Stomach (tissue), 9 donors: ENCODE results near the gene ENOX1. TPM values are rescaled to one million over a fixed set of nuclear protein-coding genes. Genes with fewer than 3 reads are reported as not detected.

Experiments
- DNase-seq, 2 donors: peaks; one replicate each; pipeline versions ENCODE4 v3.0.0 to v3.0.0-alpha.2; 2013 to 2019
- H3K27ac ChIP-seq, 5 donors: fragments of 200-600 bp in 4 of 5; sonication (generic) in 4 of 5; one replicate each; pipeline ENCODE4 v1.5.1; 2013 to 2019; ENCODE audit warnings: mild to moderate bottlenecking in 1 of 5, moderate library complexity in 1 of 5
- H3K27me3 ChIP-seq, 3 donors: fragments of 200-600 bp; sonication (generic); one replicate each; pipeline ENCODE4 v1.5.1; 2017 to 2019; ENCODE audit warnings: mixed run types in 1 of 3
- H3K36me3 ChIP-seq, 4 donors: fragments of 200-600 bp; sonication (generic); 1 replicate in 3 of 4; 2 replicates in 1 of 4; pipeline ENCODE4 v1.5.1; 2016 to 2019
- H3K4me1 ChIP-seq, 4 donors: fragments of 200-600 bp; sonication (generic); one replicate each; pipeline ENCODE4 v1.5.1; 2016 to 2019
- H3K4me3 ChIP-seq, 4 donors: fragments of 200-600 bp; sonication (generic) in 3 of 4; one replicate each; pipeline ENCODE4 v1.5.1; 2016 to 2019; ENCODE audit warnings: mild to moderate bottlenecking in 1 of 4
- H3K9me3 ChIP-seq, 4 donors: fragments of 200-600 bp; sonication (generic); one replicate each; pipeline ENCODE4 v1.5.1; 2016 to 2019
- EP300 ChIP-seq: sonication (generic); formaldehyde crosslinking; IDR thresholded peaks from one replicate; pipeline ENCODE4 v1.6.1; 2017; ENCODE audit warnings: antibody characterized with exemption
- POLR2A ChIP-seq, 4 donors: fragments of 450-650 bp; IDR thresholded peaks; one replicate each; pipeline ENCODE4 v1.6.1; 2016; ENCODE audit warnings: antibody characterized with exemption in 4 of 4, control low read depth in 2 of 4, mild to moderate bottlenecking in 1 of 4, moderate library complexity in 1 of 4
- POLR2AphosphoS5 ChIP-seq, 3 donors: sonication (generic); formaldehyde crosslinking; IDR thresholded peaks; one replicate each; pipeline ENCODE4 v1.6.1; 2016; ENCODE audit warnings: antibody characterized with exemption in 3 of 3
- WGBS, 5 donors: extraction: QIAGEN DNeasy Blood & Tissue Kit in 3 of 5; methylation state at CpG; one replicate each; pipeline versions ENCODE4 v1.1.5 to v1.1.7; 2013 to 2018; 5-methylcytosine and 5-hydroxymethylcytosine counted together
- intact Hi-C: fragments of 100-400 bp; cut with DNase I; formaldehyde crosslinking; loops from one replicate; pipeline ENCODE4 v1.15.1; 2023; ENCODE audit warnings: low total_unique reads
- polyA plus RNA-seq, 3 donors: library from polyadenylated mRNA; stranded (reverse); fragments of 200-250 nt; gene quantifications; one replicate each; pipeline ENCODE4 v1.2.3, GENCODE V29; 2013
- total RNA-seq, 5 donors: library from RNA; depleted of rRNA; stranded (reverse); fragments of >200 nt; gene quantifications; one replicate each; pipeline versions ENCODE4 v1.1.0 to v1.2.3, GENCODE V29; 2014 to 2016
- TF ChIP-seq, protein P1 (sequence below), 7 experiments: fragments of 450-650 bp in 4 of 7; fragments of 200-600 bp in 3 of 7; sonication (generic) in 3 of 7; IDR thresholded peaks; one replicate each; pipeline ENCODE4 v1.5.1; 2016 to 2019; ENCODE audit warnings: antibody characterized with exemption in 7 of 7, control low read depth in 2 of 7, mild to moderate bottlenecking in 1 of 7
- donor health status: healthy with polysubstance abuse.
- donor health status: Bipolar disorder and iron deficiency.
- donor health status: healthy.

ENOX1 gene
- total and polyA plus RNA-seq, 8 donors = 0.46 to 6.2 (median 1.4) TPM; not detected in 1

DNA sequence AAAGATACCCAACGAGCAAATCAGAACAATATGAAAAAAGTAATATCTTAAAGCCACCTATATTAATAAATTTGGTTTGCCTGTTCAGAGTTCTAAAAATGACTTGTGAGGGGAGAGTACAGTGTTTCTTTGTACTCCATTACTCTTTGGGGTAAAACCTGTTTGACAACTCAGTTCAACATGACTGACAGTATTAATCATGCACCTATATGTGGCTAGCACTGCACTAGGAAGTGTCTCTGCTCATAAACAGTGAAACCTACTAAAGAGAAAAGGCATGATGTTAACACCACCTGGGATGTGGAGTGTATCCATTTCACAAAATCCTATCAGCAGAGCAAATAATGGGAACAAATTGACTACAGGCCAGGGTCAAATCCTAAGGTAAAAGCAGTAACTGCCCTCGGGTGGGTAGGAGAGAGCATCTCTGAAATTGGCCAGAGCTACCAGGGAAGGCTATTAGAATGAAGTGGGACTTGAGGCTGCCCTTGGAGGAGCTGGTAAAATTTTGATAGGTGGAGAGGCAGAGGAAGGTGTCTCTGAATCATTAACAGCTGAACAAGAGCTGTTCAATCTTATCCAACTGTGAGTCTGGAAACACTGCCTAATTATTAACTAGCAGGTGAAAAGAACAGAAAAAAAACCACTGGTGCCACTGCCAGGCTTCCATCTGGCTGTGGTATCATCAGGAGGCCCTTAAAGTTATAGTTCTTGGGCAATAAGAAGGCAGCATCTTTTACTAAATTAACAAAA, 398.3 kb downstream of the ENOX1 start:
- Histone ChIP-seq H3K27ac (peak overlapping the region; percentile 65 to 86 (median 79)), H3K4me1 (peaks cover 8 to 43% (median 32%) of the 10 kb centered on the region in 4 donors), H3K27me3 (no peaks in the 10 kb centered on the region), H3K4me3 (no peak overlapping the region), H3K9me3 (no peaks in the 10 kb centered on the region), H3K36me3 (no peaks in the 10 kb centered on the region)
- 8 to 22% (median 18%) methylated on average over 2 of the region's 2 CpGs for WGBS, 5 donors
- intact Hi-C loops = no loop called here
- peak; percentile 47 to 79 for DNase-seq
- TF ChIP-seq, protein P1, sequence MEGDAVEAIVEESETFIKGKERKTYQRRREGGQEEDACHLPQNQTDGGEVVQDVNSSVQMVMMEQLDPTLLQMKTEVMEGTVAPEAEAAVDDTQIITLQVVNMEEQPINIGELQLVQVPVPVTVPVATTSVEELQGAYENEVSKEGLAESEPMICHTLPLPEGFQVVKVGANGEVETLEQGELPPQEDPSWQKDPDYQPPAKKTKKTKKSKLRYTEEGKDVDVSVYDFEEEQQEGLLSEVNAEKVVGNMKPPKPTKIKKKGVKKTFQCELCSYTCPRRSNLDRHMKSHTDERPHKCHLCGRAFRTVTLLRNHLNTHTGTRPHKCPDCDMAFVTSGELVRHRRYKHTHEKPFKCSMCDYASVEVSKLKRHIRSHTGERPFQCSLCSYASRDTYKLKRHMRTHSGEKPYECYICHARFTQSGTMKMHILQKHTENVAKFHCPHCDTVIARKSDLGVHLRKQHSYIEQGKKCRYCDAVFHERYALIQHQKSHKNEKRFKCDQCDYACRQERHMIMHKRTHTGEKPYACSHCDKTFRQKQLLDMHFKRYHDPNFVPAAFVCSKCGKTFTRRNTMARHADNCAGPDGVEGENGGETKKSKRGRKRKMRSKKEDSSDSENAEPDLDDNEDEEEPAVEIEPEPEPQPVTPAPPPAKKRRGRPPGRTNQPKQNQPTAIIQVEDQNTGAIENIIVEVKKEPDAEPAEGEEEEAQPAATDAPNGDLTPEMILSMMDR (IDR thresholded peaks at IDR 0.05) = no peak
- peak in 1 of 3 donors; percentile 27 for TF ChIP-seq POLR2AphosphoS5 (IDR thresholded peaks at IDR 0.05)
- no peak for TF ChIP-seq POLR2A (IDR thresholded peaks at IDR 0.05)

DNA sequence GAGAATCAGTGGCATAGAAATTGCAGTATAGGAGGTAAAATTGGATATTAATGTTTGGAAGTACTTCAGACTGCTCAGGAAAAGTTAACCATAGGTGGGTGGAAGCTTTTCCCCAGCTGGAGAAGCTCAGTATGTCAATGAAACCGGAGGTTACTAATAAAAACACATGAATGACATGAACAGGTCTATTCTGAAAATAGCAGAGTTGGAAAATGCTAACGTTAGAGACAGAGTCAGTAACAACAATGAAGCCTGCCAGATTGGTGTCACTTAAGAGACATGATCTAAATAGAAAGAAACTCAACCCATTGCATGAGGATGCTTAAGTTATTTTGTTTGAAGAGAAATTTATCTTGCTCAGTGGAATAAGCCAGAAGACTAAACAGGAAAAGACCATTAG, 398.9 kb downstream of the ENOX1 start:
- H3K27ac ChIP-seq = peak overlapping the region in 4 of 5 donors; percentile 65 to 86 (median 76)
- H3K4me3 ChIP-seq = no peak overlapping the region
- no peaks in the 10 kb centered on the region for H3K27me3 ChIP-seq
- TF ChIP-seq POLR2A (IDR thresholded peaks at IDR 0.05) (no peak), POLR2AphosphoS5 (IDR thresholded peaks at IDR 0.05) (no peak), EP300 (no peak)
- TF ChIP-seq, protein P1 (IDR thresholded peaks at IDR 0.05) = no peak
- intact Hi-C loops = no loop called here
- H3K36me3 ChIP-seq = no peaks in the 10 kb centered on the region
- WGBS, 5 donors = 21 to 41% (median 27%) methylated on average over 2 of the region's 2 CpGs
- no peak for DNase-seq
- peaks cover 8 to 43% (median 32%) of the 10 kb centered on the region in 4 donors for H3K4me1 ChIP-seq
- H3K9me3 ChIP-seq = no peaks in the 10 kb centered on the region

DNA sequence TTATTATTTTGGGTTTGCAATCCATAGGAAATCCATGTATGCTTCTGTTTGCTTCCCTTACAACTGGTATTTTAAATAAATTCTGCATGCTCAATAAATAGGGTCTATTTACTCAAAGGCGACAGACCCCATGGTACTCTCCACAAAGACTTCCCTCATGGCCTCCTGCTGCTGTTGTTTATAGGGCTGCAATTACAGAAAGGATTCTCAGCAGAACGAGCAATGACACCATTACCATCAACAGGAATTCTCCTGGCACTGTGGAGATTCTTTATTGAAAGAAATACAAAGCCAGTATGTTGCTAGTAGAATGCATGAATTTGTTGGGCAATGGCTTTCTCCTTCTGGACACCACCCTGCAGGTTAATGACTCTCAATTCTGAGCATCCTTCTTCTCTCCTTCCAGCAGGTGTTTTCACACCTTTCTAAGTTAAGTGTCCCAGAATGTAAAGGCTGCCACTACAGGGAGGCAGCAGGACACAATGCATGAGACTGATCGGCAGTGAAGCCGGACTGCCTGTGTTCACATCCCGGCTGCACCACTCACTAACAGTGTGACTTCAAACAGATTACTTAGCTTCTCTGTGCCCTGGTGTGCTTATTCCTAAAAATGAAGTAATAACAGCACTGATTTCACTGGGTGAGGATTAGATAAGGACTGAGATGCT, 403.1 kb downstream of the ENOX1 start:
- H3K4me1 ChIP-seq = peaks cover 4 to 18% (median 11%) of the 10 kb centered on the region in 4 donors

DNA sequence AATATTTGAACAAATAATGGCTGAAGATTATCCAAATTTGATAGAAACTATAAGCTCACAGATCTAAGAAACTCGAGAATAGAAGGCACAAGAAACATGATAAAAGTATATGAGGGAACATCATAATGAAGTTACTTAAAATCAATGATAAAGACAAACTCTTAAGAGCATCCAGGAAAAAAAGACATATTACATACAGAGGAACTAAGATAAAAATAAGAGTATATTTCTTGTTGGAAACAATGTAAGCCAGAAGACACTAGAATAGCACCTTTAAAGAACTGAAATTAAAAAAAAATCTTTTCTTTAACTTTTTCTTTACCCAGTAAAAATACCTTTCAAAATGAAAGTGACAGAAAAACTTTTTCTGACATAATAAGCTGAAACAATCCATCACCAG, 407.0 kb downstream of the ENOX1 start:
- TF ChIP-seq POLR2A (IDR thresholded peaks at IDR 0.05) = no peak
- TF ChIP-seq POLR2AphosphoS5 (IDR thresholded peaks at IDR 0.05) = no peak
- TF ChIP-seq, protein P1 (IDR thresholded peaks at IDR 0.05) = no peak
- TF ChIP-seq EP300 = no peak
- H3K4me1 ChIP-seq = peaks cover 0 to 33% (median 15%) of the 10 kb centered on the region in 4 donors
- H3K4me3 ChIP-seq = no peak overlapping the region
- DNase-seq = no peak
- peaks cover 0 to 8% (median 0%) of the 10 kb centered on the region in 4 donors for H3K9me3 ChIP-seq
- WGBS, 5 donors = 32 to 57% (median 49%) methylated on average over 1 of the region's 1 CpG
- H3K27me3 ChIP-seq = no peaks in the 10 kb centered on the region
- H3K27ac ChIP-seq = no peak overlapping the region
- intact Hi-C loops = no loop called here
- H3K36me3 ChIP-seq = no peaks in the 10 kb centered on the region

More for the DNA sequence above, 403.1 kb downstream of the ENOX1 start:
- WGBS, 5 donors = 55 to 75% (median 72%) methylated on average over 5 of the region's 5 CpGs
- H3K27ac ChIP-seq = no peak overlapping the region
- no peaks in the 10 kb centered on the region for H3K27me3 ChIP-seq
- TF ChIP-seq POLR2A (IDR thresholded peaks at IDR 0.05) (no peak), POLR2AphosphoS5 (IDR thresholded peaks at IDR 0.05) (no peak), EP300 (no peak)
- TF ChIP-seq, protein P1 (IDR thresholded peaks at IDR 0.05) = no peak
- H3K9me3 ChIP-seq = peaks cover 0 to 8% (median 0%) of the 10 kb centered on the region in 4 donors
- DNase-seq = no peak
- no peaks in the 10 kb centered on the region for H3K36me3 ChIP-seq
- no peak overlapping the region for H3K4me3 ChIP-seq
- intact Hi-C loops = no loop called here
